Loucy (cell line): ENCODE measurements around the gene DALRD3.

ENCODE experiments used
- H2AFZ ChIP-seq: fragments of 200-600 bp; sonication (generic); 2 replicates; pipeline ENCODE4 v1.6.0; 2016; ENCODE audit warnings: antibody characterized with exemption, mild to moderate bottlenecking, low read length, moderate library complexity
- H3F3A ChIP-seq: fragments of 200-600 bp; 2 replicates; pipeline ENCODE4 v1.6.0; 2016; ENCODE audit warnings: antibody characterized with exemption, low read depth, mild to moderate bottlenecking
- H3K27me3 ChIP-seq: fragments of 200-600 bp; sonication (generic); 2 replicates; pipeline ENCODE4 v1.6.1; 2014; ENCODE audit warnings: low read length, mild to moderate bottlenecking; ENCODE audit not compliant: insufficient read depth, poor library complexity, severe bottlenecking
- H3K36me3 ChIP-seq: fragments of 200-600 bp; sonication (generic); 2 replicates; pipeline ENCODE4 v1.6.1; 2016; ENCODE audit warnings: low read length; ENCODE audit not compliant: insufficient read depth
- H3K4me1 ChIP-seq: fragments of 200-600 bp; sonication (generic); 2 replicates; pipeline ENCODE4 v1.5.1; 2014; ENCODE audit warnings: low read length, mild to moderate bottlenecking; ENCODE audit not compliant: insufficient read depth, poor library complexity, severe bottlenecking
- H3K4me2 ChIP-seq: fragments of 200-600 bp; sonication (generic); 2 replicates; pipeline ENCODE4 v1.6.0; 2014; ENCODE audit warnings: antibody characterized with exemption, low read length, low read depth, mild to moderate bottlenecking; ENCODE audit not compliant: poor library complexity, severe bottlenecking
- H3K4me3 ChIP-seq: fragments of 200-600 bp; sonication (generic); 2 replicates; pipeline ENCODE4 v1.5.1; 2014; ENCODE audit warnings: low read length, mild to moderate bottlenecking, mixed read lengths; ENCODE audit not compliant: poor library complexity, severe bottlenecking
- H3K79me2 ChIP-seq: fragments of 200-600 bp; sonication (generic); 2 replicates; pipeline ENCODE4 v1.6.1; 2014; ENCODE audit warnings: low read length; ENCODE audit not compliant: insufficient read depth
- H3K9ac ChIP-seq: fragments of 200-600 bp; sonication (generic); 2 replicates; pipeline ENCODE4 v1.6.0; 2014; ENCODE audit warnings: mild to moderate bottlenecking, low read depth, low read length, moderate library complexity; ENCODE audit not compliant: poor library complexity, severe bottlenecking
- H3K9me2 ChIP-seq: fragments of 200-600 bp; sonication (generic); replicated peaks from 2 replicates; pipeline ENCODE4 v1.6.1; 2016; ENCODE audit warnings: low read depth, low read length, mixed read lengths
- H3K9me3 ChIP-seq: fragments of 200-600 bp; sonication (generic); 2 replicates; pipeline ENCODE4 v1.6.1; 2014; ENCODE audit warnings: mild to moderate bottlenecking, antibody characterized with exemption, low read length, low read depth; ENCODE audit not compliant: insufficient read depth
- H4K20me1 ChIP-seq: fragments of 200-600 bp; sonication (generic); 2 replicates; pipeline ENCODE4 v1.6.0; 2014; ENCODE audit warnings: antibody characterized with exemption, low read length, mild to moderate bottlenecking; ENCODE audit not compliant: insufficient read depth, poor library complexity, severe bottlenecking
- EZH2phosphoT487 ChIP-seq: fragments of 200-600 bp; IDR thresholded peaks from 2 replicates; pipeline ENCODE4 v1.6.1; 2018; ENCODE audit warnings: antibody characterized with exemption, mild to moderate bottlenecking, moderate library complexity, borderline replicate concordance
- TF ChIP-seq, protein P1 (sequence below): fragments of 200-600 bp; sonication (generic); conservative IDR thresholded peaks from 2 replicates; pipeline ENCODE4 v1.5.1; 2014; ENCODE audit warnings: mild to moderate bottlenecking, antibody characterized with exemption, low read length

DALRD3 gene

GRCh38 chr3:49001155-49001554 is 17.2 kb downstream of the DALRD3 start:
- H4K20me1 ChIP-seq, result no peaks in the 10 kb centered on the region
- H3K4me3 ChIP-seq, result no peak overlapping the region
- no peak overlapping the region for H3K4me2 ChIP-seq
- H2AFZ ChIP-seq, result no peak overlapping the region
- no peak overlapping the region for H3K9ac ChIP-seq
- H3K79me2 ChIP-seq, result 0 out of 2 replicates have a peak, but pooled peaks cover under 1% of the 10 kb centered on the region
- no peak for TF ChIP-seq EZH2phosphoT487
- TF ChIP-seq, protein P1, sequence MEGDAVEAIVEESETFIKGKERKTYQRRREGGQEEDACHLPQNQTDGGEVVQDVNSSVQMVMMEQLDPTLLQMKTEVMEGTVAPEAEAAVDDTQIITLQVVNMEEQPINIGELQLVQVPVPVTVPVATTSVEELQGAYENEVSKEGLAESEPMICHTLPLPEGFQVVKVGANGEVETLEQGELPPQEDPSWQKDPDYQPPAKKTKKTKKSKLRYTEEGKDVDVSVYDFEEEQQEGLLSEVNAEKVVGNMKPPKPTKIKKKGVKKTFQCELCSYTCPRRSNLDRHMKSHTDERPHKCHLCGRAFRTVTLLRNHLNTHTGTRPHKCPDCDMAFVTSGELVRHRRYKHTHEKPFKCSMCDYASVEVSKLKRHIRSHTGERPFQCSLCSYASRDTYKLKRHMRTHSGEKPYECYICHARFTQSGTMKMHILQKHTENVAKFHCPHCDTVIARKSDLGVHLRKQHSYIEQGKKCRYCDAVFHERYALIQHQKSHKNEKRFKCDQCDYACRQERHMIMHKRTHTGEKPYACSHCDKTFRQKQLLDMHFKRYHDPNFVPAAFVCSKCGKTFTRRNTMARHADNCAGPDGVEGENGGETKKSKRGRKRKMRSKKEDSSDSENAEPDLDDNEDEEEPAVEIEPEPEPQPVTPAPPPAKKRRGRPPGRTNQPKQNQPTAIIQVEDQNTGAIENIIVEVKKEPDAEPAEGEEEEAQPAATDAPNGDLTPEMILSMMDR, result no peak
- no peaks in the 10 kb centered on the region for H3K9me3 ChIP-seq
- H3F3A ChIP-seq, result no peaks in the 10 kb centered on the region
- no peaks in the 10 kb centered on the region for H3K36me3 ChIP-seq
- no peaks in the 10 kb centered on the region for H3K9me2 ChIP-seq
- H3K4me1 ChIP-seq, result peaks cover under 1% of the 10 kb centered on the region
- no peaks in the 10 kb centered on the region for H3K27me3 ChIP-seq

GRCh38 chr3:48999085-48999858 is 19.1 kb downstream of the DALRD3 start:
- H3K4me3 ChIP-seq, result no peak overlapping the region
- no peak for TF ChIP-seq EZH2phosphoT487
- TF ChIP-seq, protein P1, result no peak
- H3K27me3 ChIP-seq, result no peaks in the 10 kb centered on the region
- H3K36me3 ChIP-seq, result no peaks in the 10 kb centered on the region
- no peaks in the 10 kb centered on the region for H3K79me2 ChIP-seq
- no peak overlapping the region for H2AFZ ChIP-seq
- no peaks in the 10 kb centered on the region for H3K9me2 ChIP-seq
- H4K20me1 ChIP-seq, result no peaks in the 10 kb centered on the region
- H3F3A ChIP-seq, result no peaks in the 10 kb centered on the region
- H3K9me3 ChIP-seq, result no peaks in the 10 kb centered on the region
- H3K9ac ChIP-seq, result no peak overlapping the region
- no peak overlapping the region for H3K4me2 ChIP-seq
- no peaks in the 10 kb centered on the region for H3K4me1 ChIP-seq

DNA sequence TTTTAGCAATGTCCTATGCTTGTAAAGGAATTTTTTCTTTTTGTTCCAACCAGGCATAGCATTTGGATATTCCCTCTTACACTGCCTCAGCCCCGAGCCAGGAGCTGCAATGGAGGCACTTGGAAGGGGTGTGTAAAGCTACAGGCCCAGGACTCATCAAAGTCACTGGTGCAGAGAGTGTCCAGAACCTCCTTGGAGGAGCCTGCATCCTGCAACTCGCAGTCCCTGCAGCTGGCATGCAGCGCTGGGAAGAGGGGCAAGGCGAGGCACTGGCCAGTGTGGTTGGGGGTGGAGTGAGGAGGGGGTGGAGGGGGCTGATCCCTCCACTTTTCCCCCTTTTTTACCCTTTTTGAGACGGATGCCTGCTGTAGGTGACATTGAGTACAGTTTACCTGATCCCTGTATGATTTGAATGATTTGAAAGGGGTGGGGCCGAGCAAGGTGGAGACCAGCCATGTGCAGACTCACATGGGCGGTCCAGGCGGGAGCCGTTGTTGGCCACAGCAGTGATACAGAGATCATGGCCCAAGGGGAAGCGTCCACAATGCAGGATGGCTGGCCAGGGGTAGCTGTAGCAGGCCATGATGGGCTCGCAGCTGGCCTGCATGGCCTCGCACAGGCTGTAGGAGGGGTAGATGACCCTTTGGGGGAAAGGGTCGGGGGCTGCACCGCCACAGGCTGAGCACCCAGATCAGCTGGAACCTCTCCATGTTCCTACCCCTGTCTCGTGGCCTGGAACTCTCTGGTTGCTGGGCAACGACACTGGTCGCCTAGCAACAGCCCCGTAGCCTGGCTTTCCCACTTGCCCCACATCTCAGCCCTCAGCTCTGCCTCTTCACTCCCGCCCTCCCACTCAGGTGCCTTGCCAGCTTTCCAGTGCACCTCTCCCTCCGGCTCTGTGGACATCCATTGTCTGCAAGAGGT is 20.4 kb downstream of the DALRD3 start:
- Histone ChIP-seq H3K27me3 (no peaks in the 10 kb centered on the region), H3K36me3 (no peaks in the 10 kb centered on the region), H3K4me2 (no peak overlapping the region), H3F3A (no peaks in the 10 kb centered on the region), H3K4me1 (no peaks in the 10 kb centered on the region), H3K9ac (no peak overlapping the region), H3K79me2 (no peaks in the 10 kb centered on the region), H2AFZ (no peak overlapping the region), H4K20me1 (no peaks in the 10 kb centered on the region), H3K4me3 (no peak overlapping the region), H3K9me2 (no peaks in the 10 kb centered on the region), H3K9me3 (no peaks in the 10 kb centered on the region)
- no peak for TF ChIP-seq EZH2phosphoT487
- TF ChIP-seq, protein P1, result no peak
